Activated CD4-positive, alpha-beta T cell treated with anti-CD3 and anti-CD28 coated beads, Interleukin-2, amount 50 U/mL, for 4 hours (primary cell): ENCODE data around the gene SNX27.
"Not testable (repeated sequence)": the region's sequence is repeated elsewhere in the genome, so short reads cannot be mapped to it uniquely, and the experiment has no call there.

ENCODE experiments used
- DNase-seq, 2 experiments: peaks; one replicate each; pipeline ENCODE4 v3.0.0-alpha.2; 2020

The SNX27 gene

GRCh38 chr1:151723726-151724370 is 112.0 kb downstream of the SNX27 start:
- no peak for DNase-seq

- no peak for DNase-seq
These were observed 116.6 kb downstream of the SNX27 start for GRCh38 chr1:151728151-151729054.

GRCh38 chr1:151729157-151729965 is 117.5 kb downstream of the SNX27 start:
- no peak for DNase-seq

GRCh38 chr1:151729966-151730291 is 118.1 kb downstream of the SNX27 start:
- DNase-seq, result no peak

- no peak for DNase-seq
These were observed 121.3 kb downstream of the SNX27 start for GRCh38 chr1:151733126-151733525.

GRCh38 chr1:151733995-151734394 is 122.1 kb downstream of the SNX27 start:
- DNase-seq, result not testable (repeated sequence)

GRCh38 chr1:151737026-151737425 is 125.2 kb downstream of the SNX27 start:
- DNase-seq, result no peak

GRCh38 chr1:151737479-151737878 is 125.6 kb downstream of the SNX27 start:
- no peak for DNase-seq

- DNase-seq, result no peak
These were observed 127.9 kb downstream of the SNX27 start for GRCh38 chr1:151739590-151740355.

GRCh38 chr1:151741516-151741915 is 129.7 kb downstream of the SNX27 start:
- no peak for DNase-seq
